ENCODE data around the gene CISD3. TPM values are rescaled to one million over a fixed set of nuclear protein-coding genes. Genes with fewer than 3 reads are reported as not detected.

The CISD3 gene, protein sequence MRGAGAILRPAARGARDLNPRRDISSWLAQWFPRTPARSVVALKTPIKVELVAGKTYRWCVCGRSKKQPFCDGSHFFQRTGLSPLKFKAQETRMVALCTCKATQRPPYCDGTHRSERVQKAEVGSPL
- 3.0 TPM for total RNA-seq

DNA sequence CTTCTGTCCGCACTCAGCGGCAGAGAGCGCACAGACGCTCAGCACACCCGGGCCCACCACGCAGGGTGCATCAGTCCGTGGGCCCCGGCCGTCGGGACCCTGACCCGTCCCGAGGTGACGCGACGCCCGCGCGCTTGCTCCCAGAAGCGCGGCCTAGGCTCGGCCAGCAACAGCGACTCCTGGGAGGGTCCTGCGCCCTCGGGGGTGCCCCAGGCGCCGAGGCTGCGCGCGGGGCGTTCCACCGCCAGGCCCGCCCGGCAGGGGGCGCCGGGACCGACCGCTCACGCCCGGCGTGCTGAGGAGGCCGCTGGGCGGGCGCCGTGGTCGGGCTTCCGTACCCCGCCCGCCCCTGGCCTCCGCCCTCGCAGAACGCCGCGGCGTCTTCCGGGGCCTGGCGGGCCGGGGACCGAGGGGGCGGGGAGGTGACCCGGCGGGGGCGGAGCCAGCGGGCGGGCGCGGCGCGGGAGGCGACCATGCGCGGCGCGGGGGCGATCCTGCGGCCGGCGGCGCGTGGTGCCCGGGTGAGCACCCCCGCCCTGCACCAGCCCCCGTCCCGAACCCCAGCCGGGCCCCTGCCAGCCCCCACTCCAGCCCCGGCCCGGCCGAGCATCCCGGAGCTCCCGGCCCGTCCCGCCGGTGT is at the start of gene CISD3:
Gene CISD3 (plus strand): TSS at position 456 of the 640 bp plus-strand sequence. CDS start 18 bp downstream, at position 474.

DNA sequence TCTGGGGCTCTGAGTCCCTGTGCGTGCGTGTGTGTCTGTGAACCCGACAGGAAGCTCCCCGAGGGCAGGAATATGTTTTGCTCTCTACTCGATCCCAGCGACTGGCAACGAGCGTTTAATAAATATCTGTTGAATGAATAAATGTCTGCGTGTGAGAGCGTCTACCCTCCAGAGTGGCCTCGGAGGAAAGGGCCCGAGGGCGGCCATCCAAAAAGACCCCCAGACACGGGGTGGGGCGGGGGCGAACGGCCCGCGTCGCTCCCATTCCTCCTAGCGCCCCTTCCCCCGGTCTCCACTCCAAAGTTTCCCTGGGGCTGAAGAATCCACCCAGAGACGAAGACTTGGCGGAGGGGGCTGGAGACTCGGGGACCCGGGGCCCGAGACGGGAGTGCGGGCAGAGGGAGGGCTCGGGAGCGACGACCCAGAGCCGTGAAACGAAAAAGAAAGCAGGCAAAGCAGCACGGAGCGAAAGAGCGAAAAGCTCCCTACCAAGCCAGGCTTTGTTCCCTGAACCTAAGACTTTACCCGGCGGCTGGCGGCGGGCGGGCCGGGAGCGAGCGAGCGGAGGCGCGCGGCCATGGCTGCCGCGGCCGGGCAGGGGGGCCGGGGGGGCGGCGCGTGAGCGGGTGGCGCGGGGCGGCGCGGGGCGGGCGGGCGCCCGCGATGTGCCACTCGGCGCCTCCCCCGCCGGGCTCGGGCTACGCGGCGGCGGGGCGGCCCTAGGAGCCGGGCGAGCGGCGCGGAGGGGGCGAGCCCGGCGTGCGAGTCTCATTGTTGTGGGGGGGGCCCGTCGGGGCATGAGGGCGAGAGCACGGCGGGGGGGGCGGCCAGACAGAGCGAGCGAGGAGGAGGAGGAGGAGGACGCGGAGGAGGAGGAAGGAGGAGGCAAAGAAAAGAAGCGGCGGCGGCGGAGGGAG is 25.3 kb upstream of the CISD3 start, which contains the start of gene MLLT6:
Gene MLLT6 (plus strand): TSS at position 668 of the 917 bp plus-strand sequence. CDS start 360 bp downstream, outside the sequence.

DNA sequence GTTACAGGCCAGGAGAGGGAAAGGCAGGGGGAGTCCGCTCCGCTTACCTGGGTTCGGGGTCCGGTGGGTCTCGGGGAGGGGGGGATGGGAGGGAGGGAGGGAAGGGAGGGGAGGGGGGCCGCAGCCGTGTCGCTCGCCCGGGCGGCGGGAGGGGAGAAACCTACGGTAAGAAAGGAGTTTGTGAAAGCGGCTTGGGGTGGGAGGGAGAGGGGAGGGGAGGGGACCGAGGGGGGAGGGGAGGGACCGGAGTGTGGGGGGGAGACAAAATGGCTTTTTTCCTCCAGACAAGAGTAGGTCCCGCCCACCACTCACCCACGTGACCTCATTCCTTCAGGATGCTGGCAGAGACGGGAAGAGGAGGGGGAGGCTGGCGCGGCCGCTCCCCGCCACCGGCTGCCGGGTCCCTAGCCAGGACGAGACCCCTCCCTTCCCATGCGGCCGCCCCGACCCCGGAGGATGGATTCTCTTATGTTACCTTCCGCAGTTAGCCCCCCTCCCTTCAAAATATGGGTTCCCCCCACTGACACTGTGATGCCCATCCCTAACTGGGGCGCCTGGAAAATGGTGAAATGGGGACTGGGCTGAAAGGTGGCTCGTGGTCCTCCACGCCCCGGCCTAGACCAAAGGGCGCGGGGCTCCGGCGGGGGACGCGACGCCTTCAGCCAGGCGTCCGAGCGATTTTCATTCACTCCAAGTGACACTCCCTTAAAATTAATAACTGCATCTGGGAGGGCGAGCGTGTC is 18.2 kb downstream of the CISD3 start, which contains the start of gene PCGF2:
Gene PCGF2 (minus strand): TSS at position 188 of the 743 bp plus-strand sequence. CDS start 7,934 bp downstream, outside the sequence.

DNA sequence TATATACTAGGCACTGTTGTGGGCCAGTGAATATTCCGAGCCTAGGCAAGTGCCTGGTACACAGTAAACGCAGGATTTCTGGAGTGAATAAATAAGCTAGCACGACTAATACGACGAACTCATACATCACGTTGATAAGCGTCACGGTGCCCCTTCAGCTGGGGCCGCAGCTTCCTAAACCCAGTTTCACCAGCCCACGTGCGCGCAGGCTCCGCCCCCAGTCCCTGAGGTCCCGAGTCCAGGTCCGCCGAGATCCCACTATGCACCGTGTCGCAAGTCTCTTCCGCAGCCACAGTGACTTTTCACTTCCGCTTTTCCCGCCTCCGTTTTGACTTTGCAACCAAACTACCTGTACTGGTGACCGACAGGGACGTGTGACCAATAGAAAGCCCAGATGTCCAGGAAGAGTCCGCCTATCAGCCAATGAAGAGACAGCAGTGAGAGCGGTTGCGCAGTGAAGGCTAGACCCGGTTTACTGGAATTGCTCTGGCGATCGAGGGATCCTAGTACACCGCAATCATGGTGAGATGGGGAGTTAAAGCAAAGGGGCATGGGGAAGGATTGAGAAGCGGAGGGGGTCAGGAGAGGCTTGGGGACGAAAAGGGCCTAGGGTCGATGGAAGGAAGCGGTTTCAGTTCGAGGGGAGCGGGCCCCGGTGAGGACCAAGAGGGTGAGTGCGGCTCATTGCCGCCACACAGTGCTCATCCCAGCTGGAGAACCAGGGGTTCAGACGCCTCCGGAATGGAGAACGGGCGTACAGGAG is 22.3 kb downstream of the CISD3 start, which contains the start of gene PSMB3:
Gene PSMB3 (plus strand): TSS at position 434 of the 763 bp plus-strand sequence. CDS start 86 bp downstream, at position 520.

Small RNA genes within 50 kb of the gene (small RNA-seq; reads per million reads assigned to genes)
- gene MIR4726 = not detected
- not detected for gene MIR4734
- gene RNA5SP440 = 0.90 reads per million, percentile 75 among the genes with 10 or more reads in this experiment
- gene RNU6-866P = not detected

Other genes starting within 250 kb of the CISD3 start
- gene SRCIN1, start 124.4 kb upstream of the CISD3 start, total RNA-seq = 33.7 TPM
- gene EPOP, start 55.4 kb upstream of the CISD3 start, total RNA-seq = 0.92 TPM
- gene MLLT6, start 25.1 kb upstream of the CISD3 start, total RNA-seq = 27.2 TPM
- 7.2 TPM for gene PCGF2, start 18.0 kb downstream of the CISD3 start, total RNA-seq
- gene PSMB3, start 22.4 kb downstream of the CISD3 start, total RNA-seq = 160 TPM
- gene PIP4K2B, start 69.2 kb downstream of the CISD3 start, total RNA-seq = 234 TPM
- gene CWC25, start 95.0 kb downstream of the CISD3 start, total RNA-seq = 10.6 TPM
- 1,193 TPM for gene RPL23, start 123.4 kb downstream of the CISD3 start, total RNA-seq
- 80.7 TPM for gene LASP1, start 139.7 kb downstream of the CISD3 start, total RNA-seq
- not detected for gene FBXO47, start 237.1 kb downstream of the CISD3 start, total RNA-seq

Measured in diencephalon (tissue), 1 donor.